DND-41 (cell line): ENCODE results near the gene BACH2.
A peak's percentile ranks its signal among the peaks of the same experiment; 100 is the strongest.

Experiments used
- ATAC-seq: fragments of 200-7000 bp; cut with Tn5 transposase; 3 replicates; pipeline ENCODE4 v1.9.1; 2021; ENCODE audit warnings: low read depth; ENCODE audit not compliant: insufficient read depth
- DNase-seq: peaks from one replicate; pipeline ENCODE4 v3.0.0-alpha.2; 2020
- H2AFZ ChIP-seq: 2 replicates; pipeline ENCODE4 v1.6.0; 2012; ENCODE audit warnings: low read depth, low read length
- H3K27ac ChIP-seq: 2 replicates; pipeline ENCODE4 v1.5.1; 2012; ENCODE audit warnings: low read length, inconsistent platforms
- H3K27me3 ChIP-seq: fragments of 200-600 bp; sonication (generic); 2 replicates; pipeline ENCODE4 v1.6.0; 2012; ENCODE audit warnings: low read length, mild to moderate bottlenecking, inconsistent platforms; ENCODE audit not compliant: insufficient read depth, poor library complexity
- H3K36me3 ChIP-seq: 2 replicates; pipeline ENCODE4 v1.5.1; 2012; ENCODE audit warnings: low read length, inconsistent platforms; ENCODE audit not compliant: insufficient read depth
- H3K4me1 ChIP-seq: 2 replicates; pipeline ENCODE4 v1.5.1; 2012; ENCODE audit warnings: mild to moderate bottlenecking, low read length; ENCODE audit not compliant: insufficient read depth
- H3K4me2 ChIP-seq: 2 replicates; pipeline ENCODE4 v1.6.0; 2012; ENCODE audit warnings: mild to moderate bottlenecking, moderate library complexity, low read length, inconsistent platforms; ENCODE audit not compliant: insufficient read depth
- H3K4me3 ChIP-seq, 2 experiments: fragments of 200-600 bp in 1 of 2; shearing (Covaris generic) in 1 of 2; 2 replicates each; pipeline ENCODE4 v1.5.1; 2012 to 2016; ENCODE audit warnings: inconsistent platforms in 2 of 2, low read length in 2 of 2, mild to moderate bottlenecking in 2 of 2, low read depth in 1 of 2, moderate library complexity in 1 of 2
- H3K79me2 ChIP-seq: 2 replicates; pipeline ENCODE4 v1.6.0; 2012; ENCODE audit warnings: low read length, inconsistent platforms; ENCODE audit not compliant: insufficient read depth
- H3K9ac ChIP-seq: 2 replicates; pipeline ENCODE4 v1.6.0; 2012; ENCODE audit warnings: low read depth, mild to moderate bottlenecking, inconsistent platforms, low read length, moderate library complexity
- H3K9me3 ChIP-seq: 2 replicates; pipeline ENCODE4 v1.5.1; 2012; ENCODE audit warnings: low read length, moderate library complexity, mild to moderate bottlenecking, inconsistent platforms; ENCODE audit not compliant: insufficient read depth, severe bottlenecking
- H4K20me1 ChIP-seq: 2 replicates; pipeline ENCODE4 v1.6.0; 2012; ENCODE audit warnings: low read length; ENCODE audit not compliant: insufficient read depth
- CTCF ChIP-seq: IDR thresholded peaks from 2 replicates; pipeline ENCODE4 v1.5.1; 2012; ENCODE audit warnings: borderline replicate concordance, low read length, moderate library complexity, mild to moderate bottlenecking; ENCODE audit not compliant: poor library complexity, severe bottlenecking; ENCODE audit errors: extremely low read depth
- EZH2 ChIP-seq: IDR thresholded peaks from 3 replicates; pipeline ENCODE4 v1.6.1; 2012; ENCODE audit warnings: borderline replicate concordance, low read depth, mild to moderate bottlenecking, moderate library complexity, low read length, inconsistent platforms; ENCODE audit not compliant: severe bottlenecking

Gene BACH2

GRCh38 chr6:90264561-90264960 is 32.1 kb downstream of the BACH2 start:
- H3K4me1 ChIP-seq, result peaks cover 19% of the 10 kb centered on the region
- H3K9ac ChIP-seq, result no peak overlapping the region
- no peaks in the 10 kb centered on the region for H3K9me3 ChIP-seq
- H3K79me2 ChIP-seq, result no peaks in the 10 kb centered on the region
- no peaks in the 10 kb centered on the region for H3K27me3 ChIP-seq
- no peaks in the 10 kb centered on the region for H3K36me3 ChIP-seq
- H4K20me1 ChIP-seq, result no peaks in the 10 kb centered on the region
- no peak overlapping the region for H3K4me2 ChIP-seq
- no peak overlapping the region for H3K27ac ChIP-seq
- ATAC-seq, result no peak
- DNase-seq, result no peak
- H2AFZ ChIP-seq, result no peak overlapping the region
- TF ChIP-seq EZH2, result no peak
- TF ChIP-seq CTCF, result no peak
- no peak overlapping the region for H3K4me3 ChIP-seq

DNA sequence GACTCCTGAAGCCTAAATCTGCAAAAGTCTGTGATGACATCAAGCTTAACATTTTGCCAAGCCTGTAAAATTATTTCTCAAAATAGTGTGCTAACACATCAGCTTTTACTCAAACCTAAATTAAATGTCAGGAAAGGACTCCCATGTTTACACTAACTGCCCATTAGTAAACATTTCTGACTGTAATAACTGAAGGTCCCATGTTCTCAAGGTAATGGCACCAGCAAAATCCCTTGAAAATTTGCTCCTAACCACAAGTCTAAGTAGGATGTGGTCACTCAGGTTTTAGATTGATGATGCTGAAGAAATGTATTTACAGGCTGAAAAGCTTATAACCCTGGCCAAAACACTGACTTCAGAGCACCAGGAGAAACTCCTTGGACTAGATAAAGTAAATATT is 33.0 kb downstream of the BACH2 start:
- no peaks in the 10 kb centered on the region for H4K20me1 ChIP-seq
- H3K9me3 ChIP-seq, result no peaks in the 10 kb centered on the region
- no peak overlapping the region for H3K4me3 ChIP-seq
- H3K4me2 ChIP-seq, result no peak overlapping the region
- no peak for DNase-seq
- no peaks in the 10 kb centered on the region for H3K79me2 ChIP-seq
- H3K36me3 ChIP-seq, result no peaks in the 10 kb centered on the region
- no peaks in the 10 kb centered on the region for H3K27me3 ChIP-seq
- H3K4me1 ChIP-seq, result peaks cover 10% of the 10 kb centered on the region; the same call in 1 of the 2 replicates
- H3K9ac ChIP-seq, result no peak overlapping the region
- TF ChIP-seq EZH2 (no peak), CTCF (no peak)
- H3K27ac ChIP-seq, result no peak overlapping the region
- no peak overlapping the region for H2AFZ ChIP-seq
- peak; percentile 76 for ATAC-seq

DNA sequence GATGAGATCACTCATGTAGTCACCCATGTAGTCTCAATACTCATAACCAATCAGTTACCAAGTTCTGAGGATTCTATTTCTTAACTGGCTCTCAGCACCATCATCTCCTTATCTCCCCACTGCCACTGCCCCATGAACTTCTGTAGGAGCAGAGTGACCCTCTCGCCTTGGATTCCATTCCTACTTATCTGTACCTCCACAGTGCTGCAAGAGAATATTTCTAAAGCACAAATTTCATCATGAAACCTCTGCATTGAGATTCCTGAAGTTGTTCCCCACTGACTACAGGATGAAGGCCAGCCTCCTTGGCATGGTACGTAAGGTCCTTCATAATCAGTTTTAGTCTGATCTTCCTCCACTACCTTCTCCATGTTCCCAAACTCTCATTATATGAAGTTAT is 34.8 kb downstream of the BACH2 start:
- Histone ChIP-seq H2AFZ (no peak overlapping the region), H3K27ac (no peak overlapping the region), H3K9ac (no peak overlapping the region), H3K9me3 (no peaks in the 10 kb centered on the region), H3K4me2 (no peak overlapping the region), H3K4me3 (no peak overlapping the region), H3K36me3 (no peaks in the 10 kb centered on the region), H4K20me1 (no peaks in the 10 kb centered on the region), H3K79me2 (no peaks in the 10 kb centered on the region), H3K4me1 (peaks cover 13% of the 10 kb centered on the region), H3K27me3 (no peaks in the 10 kb centered on the region)
- no peak for TF ChIP-seq EZH2
- TF ChIP-seq CTCF, result no peak
- ATAC-seq, result no peak
- DNase-seq, result no peak

- Histone ChIP-seq H3K9me3 (no peaks in the 10 kb centered on the region), H3K4me1 (peaks cover 7% of the 10 kb centered on the region), H3K79me2 (no peaks in the 10 kb centered on the region), H4K20me1 (no peaks in the 10 kb centered on the region), H3K9ac (no peak overlapping the region), H3K4me2 (no peak overlapping the region), H2AFZ (no peak overlapping the region), H3K36me3 (no peaks in the 10 kb centered on the region), H3K4me3 (no peak overlapping the region), H3K27me3 (no peaks in the 10 kb centered on the region), H3K27ac (no peak overlapping the region)
- TF ChIP-seq CTCF, result no peak
- no peak for TF ChIP-seq EZH2
- no peak for DNase-seq
- ATAC-seq, result no peak
These were observed 39.2 kb downstream of the BACH2 start for GRCh38 chr6:90257486-90257738.
